Neural cell (in vitro differentiated cells): Measurements from ENCODE around the gene GLCE. TPM values are rescaled to one million over a fixed set of nuclear protein-coding genes. Genes with fewer than 3 reads are reported as not detected.

Source experiments
- H2AFZ ChIP-seq: fragments of 200-600, 300-800 bp; sonication (generic), shearing (Covaris generic); 2 replicates; pipeline ENCODE4 v1.6.0; 2014; ENCODE audit warnings: low read depth, mild to moderate bottlenecking, antibody characterized with exemption, low read length, moderate library complexity
- H3F3A ChIP-seq: fragments of 200-600 bp; shearing (Covaris generic); 2 replicates; pipeline ENCODE4 v1.6.1; 2016; ENCODE audit warnings: mild to moderate bottlenecking, moderate library complexity, mixed read lengths, antibody characterized with exemption, low read length; ENCODE audit not compliant: insufficient read depth, poor library complexity, severe bottlenecking
- H3K27ac ChIP-seq: fragments of 200-600, 300-800 bp; sonication (generic), shearing (Covaris generic); 2 replicates; pipeline ENCODE4 v1.5.1; 2014; ENCODE audit warnings: mild to moderate bottlenecking, low read length, moderate library complexity
- H3K27me3 ChIP-seq: fragments of 300-800, 200-600 bp; sonication (generic), shearing (Covaris generic); 2 replicates; pipeline ENCODE4 v1.6.0; 2014; ENCODE audit warnings: mild to moderate bottlenecking, low read depth, low read length, moderate library complexity; ENCODE audit not compliant: insufficient read depth
- H3K36me3 ChIP-seq: fragments of 300-800, 200-600 bp; sonication (generic), shearing (Covaris generic); 2 replicates; pipeline ENCODE4 v1.5.1; 2014; ENCODE audit warnings: mild to moderate bottlenecking, antibody characterized with exemption, low read length, moderate library complexity; ENCODE audit not compliant: insufficient read depth
- H3K4me2 ChIP-seq: fragments of 300-800, 200-600 bp; sonication (generic), shearing (Covaris generic); 2 replicates; pipeline ENCODE4 v1.6.0; 2014; ENCODE audit warnings: mild to moderate bottlenecking, low read length
- H3K4me3 ChIP-seq: fragments of 300-800, 200-600 bp; sonication (generic), shearing (Covaris generic); 2 replicates; pipeline ENCODE4 v1.5.1; 2014; ENCODE audit warnings: mild to moderate bottlenecking, low read length, moderate library complexity
- H3K79me2 ChIP-seq: fragments of 200-600 bp; shearing (Covaris generic); replicated peaks from 2 replicates; pipeline ENCODE4 v1.6.0; 2014; ENCODE audit warnings: mild to moderate bottlenecking, low read length, moderate library complexity; ENCODE audit not compliant: insufficient read depth
- H3K9ac ChIP-seq: fragments of 300-800, 200-600 bp; sonication (generic), shearing (Covaris generic); 2 replicates; pipeline ENCODE4 v1.6.1; 2016; ENCODE audit warnings: mild to moderate bottlenecking, low read length, mixed read lengths
- H3K9me2 ChIP-seq: fragments of 200-600 bp; shearing (Covaris generic); 2 replicates; pipeline ENCODE4 v1.6.1; 2016; ENCODE audit warnings: mild to moderate bottlenecking, low read length, mixed read lengths; ENCODE audit not compliant: insufficient read depth
- H3K9me3 ChIP-seq: fragments of 200-600, 300-800 bp; sonication (generic), shearing (Covaris generic); 2 replicates; pipeline ENCODE4 v1.6.1; 2016; ENCODE audit warnings: mild to moderate bottlenecking, mixed run types, low read length, moderate library complexity, mixed read lengths
- H4K20me1 ChIP-seq: fragments of 200-600 bp; shearing (Covaris generic); 2 replicates; pipeline ENCODE4 v1.6.1; 2016; ENCODE audit warnings: mild to moderate bottlenecking, mixed run types; ENCODE audit not compliant: insufficient read depth
- EP300 ChIP-seq: fragments of 450-650 bp; conservative IDR thresholded peaks from 2 replicates; pipeline ENCODE4 v1.6.1; 2014; ENCODE audit warnings: antibody characterized with exemption, mild to moderate bottlenecking, moderate library complexity; ENCODE audit not compliant: poor library complexity, severe bottlenecking
- EZH2 ChIP-seq: fragments of 200-600, 300-800 bp; shearing (Covaris generic), sonication (generic); IDR thresholded peaks from 2 replicates; pipeline ENCODE4 v1.6.1; 2014; ENCODE audit warnings: antibody characterized with exemption, low read length, borderline replicate concordance, mild to moderate bottlenecking; ENCODE audit not compliant: insufficient read depth, poor library complexity, severe bottlenecking
- MXI1 ChIP-seq: fragments of 450-650 bp; conservative IDR thresholded peaks from 2 replicates; pipeline ENCODE4 v1.6.1; 2014; ENCODE audit warnings: antibody characterized with exemption, mild to moderate bottlenecking; ENCODE audit not compliant: poor library complexity, severe bottlenecking
- POLR2AphosphoS5 ChIP-seq: IDR thresholded peaks from 2 replicates; pipeline ENCODE4 v1.6.1; 2012
- RAD21 ChIP-seq: fragments of 450-650 bp; conservative IDR thresholded peaks from 2 replicates; pipeline ENCODE4 v1.6.1; 2014; ENCODE audit warnings: antibody characterized with exemption, mild to moderate bottlenecking, moderate library complexity
- REST ChIP-seq: IDR thresholded peaks from 2 replicates; pipeline ENCODE4 v1.6.1; 2012; ENCODE audit warnings: borderline replicate concordance
- SMC3 ChIP-seq: fragments of 450-650 bp; conservative IDR thresholded peaks from 2 replicates; pipeline ENCODE4 v1.6.1; 2014; ENCODE audit warnings: antibody characterized with exemption, mild to moderate bottlenecking, moderate library complexity; ENCODE audit not compliant: poor library complexity
- TAF1 ChIP-seq: IDR thresholded peaks from 2 replicates; pipeline ENCODE4 v1.6.1; 2012; ENCODE audit warnings: low read depth
- polyA plus RNA-seq: library from polyadenylated mRNA; depleted of rRNA; stranded (reverse); fragments of >200 nt; gene quantifications from 2 replicates; pipeline ENCODE4 v1.2.3, GENCODE V29; 2014
- TF ChIP-seq, protein P1 (sequence below): fragments of 450-650 bp; IDR thresholded peaks from 2 replicates; pipeline ENCODE4 v1.5.1; 2014; ENCODE audit warnings: antibody characterized with exemption, mild to moderate bottlenecking, moderate library complexity; ENCODE audit not compliant: poor library complexity, severe bottlenecking

The GLCE gene
- polyA plus RNA-seq, 1 donor from 2014 or later, result 31.5 TPM

DNA sequence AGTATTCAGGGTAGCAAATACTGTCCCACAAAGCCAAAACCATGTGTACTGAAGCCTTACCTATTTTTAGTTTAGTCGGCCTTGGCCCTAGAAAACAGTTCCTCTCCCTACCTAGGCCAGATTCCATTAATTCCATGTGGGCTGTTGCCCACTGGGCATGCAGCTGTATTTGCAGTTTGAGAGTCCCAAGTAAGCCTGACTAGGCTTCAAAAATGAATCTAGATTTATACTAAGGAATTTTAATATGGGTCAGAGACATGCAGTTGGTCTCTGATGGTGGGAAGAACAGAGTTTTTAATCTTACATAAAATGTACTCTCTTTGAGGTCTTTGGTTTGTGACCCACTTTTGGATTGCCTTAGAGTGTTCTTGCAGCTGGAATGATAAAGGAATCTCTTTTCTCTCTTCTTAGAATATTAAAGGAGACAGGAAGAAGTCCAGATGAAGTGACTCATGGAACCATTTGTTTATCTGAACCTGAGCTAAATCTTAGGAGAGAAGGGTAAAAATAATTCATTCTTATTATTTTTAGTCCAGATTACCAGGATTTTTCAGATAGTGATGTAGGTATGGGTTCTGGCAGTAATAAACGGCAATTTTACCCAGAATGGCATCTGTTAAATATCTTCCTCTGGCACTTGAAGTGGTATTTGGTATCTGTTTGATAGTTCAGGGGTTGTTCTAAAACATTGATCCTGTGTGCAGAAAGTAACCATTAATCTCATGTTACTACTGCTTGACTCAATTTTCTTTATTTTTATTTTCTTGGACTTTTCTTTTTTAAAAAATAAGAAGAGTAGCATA, 33.8 kb downstream of the GLCE start:
- Histone ChIP-seq H3K4me2 (no peak overlapping the region), H3K27me3 (no peaks in the 10 kb centered on the region), H3K79me2 (no peaks in the 10 kb centered on the region), H3K4me3 (no peak overlapping the region), H3K9ac (no peak overlapping the region), H2AFZ (no peak overlapping the region), H3F3A (no peaks in the 10 kb centered on the region), H3K27ac (no peak overlapping the region), H3K9me3 (no peaks in the 10 kb centered on the region), H4K20me1 (no peaks in the 10 kb centered on the region), H3K9me2 (no peaks in the 10 kb centered on the region), H3K36me3 (no peaks in the 10 kb centered on the region)
- TF ChIP-seq MXI1, result no peak
- TF ChIP-seq EP300, result no peak
- TF ChIP-seq, protein P1, sequence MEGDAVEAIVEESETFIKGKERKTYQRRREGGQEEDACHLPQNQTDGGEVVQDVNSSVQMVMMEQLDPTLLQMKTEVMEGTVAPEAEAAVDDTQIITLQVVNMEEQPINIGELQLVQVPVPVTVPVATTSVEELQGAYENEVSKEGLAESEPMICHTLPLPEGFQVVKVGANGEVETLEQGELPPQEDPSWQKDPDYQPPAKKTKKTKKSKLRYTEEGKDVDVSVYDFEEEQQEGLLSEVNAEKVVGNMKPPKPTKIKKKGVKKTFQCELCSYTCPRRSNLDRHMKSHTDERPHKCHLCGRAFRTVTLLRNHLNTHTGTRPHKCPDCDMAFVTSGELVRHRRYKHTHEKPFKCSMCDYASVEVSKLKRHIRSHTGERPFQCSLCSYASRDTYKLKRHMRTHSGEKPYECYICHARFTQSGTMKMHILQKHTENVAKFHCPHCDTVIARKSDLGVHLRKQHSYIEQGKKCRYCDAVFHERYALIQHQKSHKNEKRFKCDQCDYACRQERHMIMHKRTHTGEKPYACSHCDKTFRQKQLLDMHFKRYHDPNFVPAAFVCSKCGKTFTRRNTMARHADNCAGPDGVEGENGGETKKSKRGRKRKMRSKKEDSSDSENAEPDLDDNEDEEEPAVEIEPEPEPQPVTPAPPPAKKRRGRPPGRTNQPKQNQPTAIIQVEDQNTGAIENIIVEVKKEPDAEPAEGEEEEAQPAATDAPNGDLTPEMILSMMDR, result no peak
- no peak for TF ChIP-seq POLR2AphosphoS5
- TF ChIP-seq RAD21, result no peak
- TF ChIP-seq TAF1, result no peak
- TF ChIP-seq SMC3, result no peak
- no peak for TF ChIP-seq EZH2
- no peak for TF ChIP-seq REST

GRCh38 chr15:69194854-69195253, 34.4 kb downstream of the GLCE start:
- Histone ChIP-seq H3K36me3 (no peaks in the 10 kb centered on the region), H3K27me3 (no peaks in the 10 kb centered on the region), H3K4me2 (no peak overlapping the region), H2AFZ (no peak overlapping the region), H4K20me1 (no peaks in the 10 kb centered on the region), H3K9me2 (no peaks in the 10 kb centered on the region), H3K9me3 (no peaks in the 10 kb centered on the region), H3K27ac (no peak overlapping the region), H3F3A (no peaks in the 10 kb centered on the region), H3K9ac (no peak overlapping the region), H3K4me3 (no peak overlapping the region), H3K79me2 (peaks cover 2% of the 10 kb centered on the region)
- TF ChIP-seq, protein P1, result no peak
- TF ChIP-seq EZH2 (no peak), TAF1 (no peak), SMC3 (no peak), RAD21 (no peak), POLR2AphosphoS5 (no peak), EP300 (no peak), REST (no peak), MXI1 (no peak)
